Measurements from ENCODE around the gene NSMCE4A.
"Not testable (repeated sequence)": the region's sequence is repeated elsewhere in the genome, so short reads cannot be mapped to it uniquely, and the experiment has no call there.

Gene NSMCE4A

GRCh38 chr10:121988361-121989324, 13.6 kb upstream of the NSMCE4A start, which contains the start of gene TACC2:
TSS of gene TACC2 (plus strand) at chr10:121989163. CDS start at chr10:122021982, 32,819 bp downstream.
- DNase-seq: no peak

- no peak for DNase-seq
Measured at GRCh38 chr10:121984463-121984862, 9.4 kb upstream of the NSMCE4A start.

GRCh38 chr10:121983852-121984251, 8.8 kb upstream of the NSMCE4A start:
- DNase-seq: no peak

GRCh38 chr10:121981346-121981745, 6.3 kb upstream of the NSMCE4A start:
- no peak for DNase-seq

- no peak for DNase-seq
Measured at GRCh38 chr10:121978511-121978910, 3.5 kb upstream of the NSMCE4A start.

- no peak for DNase-seq
Measured at GRCh38 chr10:121976607-121977006, 1.6 kb upstream of the NSMCE4A start.

GRCh38 chr10:121975295-121976086, 474 bp upstream of the NSMCE4A start:
- DNase-seq: no peak

- DNase-seq: no peak
Measured at GRCh38 chr10:121974019-121974534, 940 bp downstream of the NSMCE4A start.

- DNase-seq: not testable (repeated sequence)
Measured at GRCh38 chr10:121969086-121969485, 5.9 kb downstream of the NSMCE4A start.

- DNase-seq: no peak
Measured at GRCh38 chr10:121965996-121966395, 9.0 kb downstream of the NSMCE4A start.

GRCh38 chr10:121961456-121961855, 13.6 kb downstream of the NSMCE4A start:
- no peak for DNase-seq

- no peak for DNase-seq
Measured at GRCh38 chr10:121959671-121960070, 15.3 kb downstream of the NSMCE4A start.

GRCh38 chr10:121956111-121957061, 18.6 kb downstream of the NSMCE4A start:
- peak; percentile 50 for DNase-seq

GRCh38 chr10:121952226-121952625, 22.8 kb downstream of the NSMCE4A start:
- DNase-seq: peak; percentile 59

- no peak for DNase-seq
Measured at GRCh38 chr10:121949451-121949850, 25.6 kb downstream of the NSMCE4A start.

GRCh38 chr10:121949049-121949448, 26.0 kb downstream of the NSMCE4A start:
- DNase-seq: no peak

- DNase-seq: no peak
Measured at GRCh38 chr10:121947343-121948330, 27.4 kb downstream of the NSMCE4A start.

- peak; percentile 88 for DNase-seq
Measured at GRCh38 chr10:121942749-121943416, 32.1 kb downstream of the NSMCE4A start.

- DNase-seq: no peak
Measured at GRCh38 chr10:121941532-121941931, 33.5 kb downstream of the NSMCE4A start.

- DNase-seq: no peak
Measured at GRCh38 chr10:121936295-121936694, 38.7 kb downstream of the NSMCE4A start.
